ENCODE results near the gene RNFT2. TPM values are rescaled to one million over a fixed set of nuclear protein-coding genes. Genes with fewer than 3 reads are reported as not detected.

RNFT2 gene
- total RNA-seq, 1 experiment from 2014 or later, result 29.5 TPM

- H3K4me1 Mint-ChIP-seq, result peaks cover 2 to 3% of the 10 kb centered on the region in 2 experiments; a peak in 2 of 4 replicates
- no peak overlapping the region for H3K27ac Mint-ChIP-seq
- Histone ChIP-seq H3K79me1 (ENCODE audit: insufficient read depth, low read depth, low read length, poor library complexity, severe bottlenecking) (no peaks in the 10 kb centered on the region), H3K23me2 (ENCODE audit: insufficient read length, low read depth, low read length, poor library complexity, severe bottlenecking) (no peaks in the 10 kb centered on the region), H2BK20ac (ENCODE audit: low read depth, low read length, poor library complexity, severe bottlenecking) (no peak overlapping the region), H4K20me1 (ENCODE audit: control insufficient read depth, insufficient read depth, insufficient read length) (no peaks in the 10 kb centered on the region), H4K5ac (ENCODE audit: insufficient read length, low read depth, low read length) (no peak overlapping the region), H3K79me2 (ENCODE audit: insufficient read depth, low read length) (no peaks in the 10 kb centered on the region), H2AFZ (ENCODE audit: low read length) (no peak overlapping the region), H2BK15ac (ENCODE audit: low read depth, low read length) (no peak overlapping the region), H2BK120ac (ENCODE audit: low read depth, low read length, poor library complexity, severe bottlenecking) (no peak overlapping the region), H3K9me3 (ENCODE audit: control insufficient read depth, low read depth, low read length) (no peaks in the 10 kb centered on the region), H3K23ac (ENCODE audit: insufficient read length, low read depth, low read length) (no peak overlapping the region), H3K4me1 (ENCODE audit: insufficient read depth, low read length) (no peaks in the 10 kb centered on the region), H3K4ac (ENCODE audit: low read depth, low read length) (no peak overlapping the region), H3K14ac (ENCODE audit: insufficient read depth, low read length) (no peak overlapping the region), H3K27ac (ENCODE audit: insufficient read length, low read depth, low read length) (no peak overlapping the region), H2AK5ac (ENCODE audit: insufficient read length, low read length) (no peak overlapping the region), H3K18ac (ENCODE audit: insufficient read length, low read depth, low read length) (no peak overlapping the region), H2BK5ac (ENCODE audit: insufficient read length, low read length) (no peak overlapping the region), H4K91ac (ENCODE audit: insufficient read length, low read depth, low read length) (no peak overlapping the region), H2BK12ac (ENCODE audit: insufficient read length, low read depth, low read length) (no peak overlapping the region), H3K27me3 (ENCODE audit: insufficient read depth, low read length) (no peaks in the 10 kb centered on the region), H3K56ac (ENCODE audit: insufficient read length, low read depth, low read length) (no peak overlapping the region), H4K8ac (replicated peaks; ENCODE audit: insufficient read length, low read depth, low read length) (no peak overlapping the region), H3K9ac (ENCODE audit: extremely low read depth, insufficient read length, low read length) (no peak overlapping the region), H3K4me2 (ENCODE audit: insufficient read depth, insufficient read length, low read length) (no peak overlapping the region), H3T11ph (ENCODE audit: low read length) (no peak overlapping the region)
- no peaks in the 10 kb centered on the region for H3K36me3 Mint-ChIP-seq (ENCODE audit: insufficient read depth in 1 of 3, low read depth in 3 of 3)
- no CpG with 5 or more reads among the region's 3 CpGs for WGBS (ENCODE audit: extremely low coverage, insufficient read length, low lambda C conversion rate)
- no peak for DNase-seq
- H3K4me3 Mint-ChIP-seq, result no peak overlapping the region
- no peaks in the 10 kb centered on the region for H3K9me3 Mint-ChIP-seq
- TF ChIP-seq, protein P1, sequence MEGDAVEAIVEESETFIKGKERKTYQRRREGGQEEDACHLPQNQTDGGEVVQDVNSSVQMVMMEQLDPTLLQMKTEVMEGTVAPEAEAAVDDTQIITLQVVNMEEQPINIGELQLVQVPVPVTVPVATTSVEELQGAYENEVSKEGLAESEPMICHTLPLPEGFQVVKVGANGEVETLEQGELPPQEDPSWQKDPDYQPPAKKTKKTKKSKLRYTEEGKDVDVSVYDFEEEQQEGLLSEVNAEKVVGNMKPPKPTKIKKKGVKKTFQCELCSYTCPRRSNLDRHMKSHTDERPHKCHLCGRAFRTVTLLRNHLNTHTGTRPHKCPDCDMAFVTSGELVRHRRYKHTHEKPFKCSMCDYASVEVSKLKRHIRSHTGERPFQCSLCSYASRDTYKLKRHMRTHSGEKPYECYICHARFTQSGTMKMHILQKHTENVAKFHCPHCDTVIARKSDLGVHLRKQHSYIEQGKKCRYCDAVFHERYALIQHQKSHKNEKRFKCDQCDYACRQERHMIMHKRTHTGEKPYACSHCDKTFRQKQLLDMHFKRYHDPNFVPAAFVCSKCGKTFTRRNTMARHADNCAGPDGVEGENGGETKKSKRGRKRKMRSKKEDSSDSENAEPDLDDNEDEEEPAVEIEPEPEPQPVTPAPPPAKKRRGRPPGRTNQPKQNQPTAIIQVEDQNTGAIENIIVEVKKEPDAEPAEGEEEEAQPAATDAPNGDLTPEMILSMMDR (conservative IDR thresholded peaks at IDR 0.05), result no peak
- peaks cover 32% of the 10 kb centered on the region for H3K27me3 Mint-ChIP-seq (ENCODE audit: low read depth)
Observed at GRCh38 chr12:116891019-116891418, 152.9 kb downstream of the RNFT2 start.

Data from H9 (cell line).